GM12872 (cell line): Measurements from ENCODE around the gene OOSP3.

Source experiments
- CTCF ChIP-seq: IDR thresholded peaks from 3 replicates; pipeline ENCODE4 v1.5.1; 2011; ENCODE audit warnings: low read depth, mild to moderate bottlenecking, low read length, moderate library complexity; ENCODE audit not compliant: insufficient read depth

OOSP3 gene

DNA sequence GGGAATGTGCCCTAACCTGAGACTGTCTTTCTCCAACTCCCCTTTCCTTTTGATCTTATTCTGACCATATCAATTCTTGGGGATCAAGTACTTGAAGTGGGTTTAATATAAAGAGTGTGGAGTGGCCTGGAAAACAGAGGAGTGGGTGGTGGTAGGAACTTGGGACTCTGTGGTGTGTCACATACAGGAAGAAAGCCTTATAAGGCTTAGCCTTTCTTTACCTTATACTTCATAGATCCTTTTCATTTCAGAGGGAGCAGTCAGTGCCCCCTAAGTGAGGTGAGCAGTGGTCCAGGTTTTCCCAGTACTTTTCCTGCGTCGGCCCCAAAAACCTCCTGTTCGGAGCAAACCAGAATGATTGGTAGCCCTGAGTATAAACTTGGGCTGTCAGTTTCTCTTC lies 60.1 kb downstream of the OOSP3 start:
- no peak for TF ChIP-seq CTCF

DNA sequence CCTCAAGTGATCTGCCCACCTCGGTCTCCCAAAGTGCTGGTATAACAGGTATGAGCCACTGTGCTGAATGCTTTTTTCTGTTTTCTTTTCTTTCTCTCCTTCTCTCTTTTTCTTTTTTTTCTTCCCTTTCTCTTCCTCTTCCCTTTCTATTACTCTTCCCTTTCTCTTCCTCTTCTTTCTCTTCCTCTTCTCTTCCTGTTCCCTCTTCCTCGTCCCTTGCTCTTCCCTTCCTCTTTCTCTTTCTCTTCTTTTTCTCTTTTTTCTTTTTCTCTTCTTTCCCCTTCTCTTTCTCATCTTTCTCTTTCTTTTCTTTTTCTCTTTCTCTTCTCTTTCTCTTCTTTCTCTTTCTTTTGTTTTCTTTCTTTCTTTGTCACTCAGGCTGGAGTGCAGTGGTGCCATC lies 60.9 kb downstream of the OOSP3 start:
- TF ChIP-seq CTCF: no peak

DNA sequence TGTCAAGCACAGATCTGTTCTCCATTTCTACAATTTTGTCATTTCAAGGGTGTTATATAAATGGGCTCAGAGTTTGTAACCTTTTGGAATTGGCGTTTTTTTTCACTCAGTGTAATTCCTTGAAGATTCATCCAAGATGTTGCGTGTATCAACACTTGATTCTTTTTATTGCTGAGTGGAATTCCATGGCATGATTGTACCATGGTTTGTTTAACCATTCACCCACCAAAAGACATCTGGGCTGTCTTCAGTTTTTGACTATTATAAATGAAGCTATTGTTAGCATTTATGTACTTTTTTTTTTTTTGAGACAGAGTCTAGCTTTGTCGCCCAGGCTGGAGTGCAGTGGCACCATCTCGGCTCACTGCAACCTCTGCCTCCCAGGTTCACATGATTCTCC lies 62.5 kb downstream of the OOSP3 start:
- TF ChIP-seq CTCF: no peak

DNA sequence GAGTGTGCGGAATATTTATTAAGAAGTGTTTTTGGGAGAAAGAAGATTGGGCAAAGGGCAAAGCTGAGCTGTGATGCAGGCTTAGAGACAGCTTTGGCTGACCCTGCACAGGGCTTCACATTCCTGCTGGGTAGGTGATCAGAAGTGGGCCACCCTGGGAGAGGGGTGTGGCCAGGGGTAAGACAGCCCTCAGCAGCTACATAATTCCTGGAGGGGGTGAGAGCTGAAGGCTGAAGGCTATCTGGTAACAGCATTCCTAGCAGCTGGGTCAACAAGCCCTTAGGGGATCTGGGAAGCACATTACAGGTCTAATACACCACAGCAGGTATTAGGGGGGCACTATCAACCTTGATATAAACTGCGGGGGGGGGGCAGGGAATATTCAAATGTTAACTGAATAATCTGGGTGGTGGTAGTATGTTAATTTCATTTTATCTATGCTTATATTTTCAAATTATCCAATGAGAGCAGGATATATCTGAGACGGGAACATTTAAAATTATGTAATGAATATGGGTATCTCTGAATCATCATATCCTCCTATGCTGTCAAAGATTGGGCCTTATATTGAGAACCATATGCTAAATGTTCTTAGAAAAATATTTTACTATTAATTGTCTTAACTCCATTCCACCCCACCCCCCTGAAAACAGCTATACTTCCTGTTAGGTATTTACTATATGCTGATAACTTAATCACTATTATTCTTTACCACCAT lies 65.6 kb downstream of the OOSP3 start:
- no peak for TF ChIP-seq CTCF

- no peak for TF ChIP-seq CTCF
Observed at GRCh38 chr11:59944720-59945119, 66.1 kb downstream of the OOSP3 start.
